Measurements from ENCODE around the gene WSCD2.
A peak's percentile ranks its signal among the peaks of the same experiment; 100 is the strongest.

The WSCD2 gene

DNA sequence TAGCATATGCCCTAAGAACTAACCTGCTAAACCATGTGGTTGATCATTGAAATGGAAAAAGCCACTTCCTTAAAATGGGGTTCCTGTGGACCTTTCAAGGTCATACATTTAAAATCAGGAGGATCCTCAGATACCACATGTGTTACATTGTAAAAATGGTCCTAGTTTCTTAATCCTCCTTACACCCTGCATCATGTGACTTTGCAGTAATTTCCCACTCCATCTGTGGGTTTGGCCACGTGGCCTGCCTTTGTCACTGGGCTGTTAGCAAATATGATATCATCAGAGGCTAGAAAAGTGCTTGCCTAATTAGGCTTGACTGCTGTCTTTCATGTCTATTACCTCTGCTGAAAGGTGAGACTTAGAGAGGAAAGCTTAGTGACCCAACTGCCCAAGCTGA is 139.3 kb downstream of the WSCD2 start:
- no peak for DNase-seq (ENCODE audit: low spot score)

DNA sequence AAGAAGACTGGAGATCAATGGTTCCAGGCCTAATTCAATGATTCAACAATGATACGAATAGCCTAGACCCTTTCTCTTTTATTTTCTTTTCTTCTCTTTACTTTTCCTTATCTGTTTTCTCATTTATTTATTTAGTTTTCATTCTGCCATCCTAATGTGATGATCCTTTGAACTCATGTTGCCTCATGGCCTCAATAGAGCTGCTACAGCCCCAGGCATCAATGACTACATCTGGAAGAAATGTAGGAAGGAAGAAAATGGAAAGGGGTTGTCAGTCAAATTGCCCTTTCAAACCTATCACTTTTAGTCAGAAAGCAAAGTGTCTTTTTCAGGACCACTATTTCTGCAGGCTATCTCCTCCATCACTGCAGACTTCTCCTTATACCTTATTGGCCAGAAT is 140.1 kb downstream of the WSCD2 start:
- no peak for DNase-seq (ENCODE audit: low spot score)

DNA sequence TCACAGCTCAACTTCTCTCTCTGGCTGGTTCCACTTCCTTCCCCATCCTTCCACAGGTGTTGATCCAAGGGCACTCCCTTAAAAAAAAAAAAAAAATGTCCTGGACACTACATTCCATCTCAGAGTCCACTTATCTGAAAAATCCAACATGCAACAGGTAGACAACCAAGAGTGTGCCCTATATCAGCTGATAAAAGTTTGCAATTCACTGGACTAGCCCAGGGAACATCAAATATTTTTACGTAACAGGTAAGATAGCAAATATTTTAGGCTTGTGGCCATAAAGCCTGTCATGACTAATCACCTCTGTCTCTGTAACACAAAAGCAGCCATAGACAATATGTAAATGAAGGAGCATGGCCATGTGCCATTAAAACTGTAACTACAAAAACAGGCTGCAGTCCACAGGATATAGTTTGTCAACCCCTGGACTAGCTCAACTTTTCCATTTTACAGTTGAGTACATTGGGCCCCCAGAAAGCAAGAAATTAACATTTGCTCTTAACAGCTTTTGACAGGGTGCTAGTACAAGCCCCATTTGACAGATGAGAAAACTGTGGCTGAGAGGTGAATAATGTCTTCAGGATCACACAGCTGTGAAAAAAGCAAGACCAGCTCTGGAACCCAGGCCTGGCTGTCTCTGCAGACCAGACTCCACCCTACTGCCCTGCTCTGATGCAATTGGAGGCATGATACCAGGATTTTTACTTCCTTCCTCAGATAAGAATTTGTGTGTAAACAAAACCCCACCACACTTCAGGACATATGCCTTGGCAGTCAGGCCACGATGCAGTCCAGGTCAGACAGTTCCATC is 141.2 kb downstream of the WSCD2 start:
- no peak for DNase-seq (ENCODE audit: low spot score)

DNA sequence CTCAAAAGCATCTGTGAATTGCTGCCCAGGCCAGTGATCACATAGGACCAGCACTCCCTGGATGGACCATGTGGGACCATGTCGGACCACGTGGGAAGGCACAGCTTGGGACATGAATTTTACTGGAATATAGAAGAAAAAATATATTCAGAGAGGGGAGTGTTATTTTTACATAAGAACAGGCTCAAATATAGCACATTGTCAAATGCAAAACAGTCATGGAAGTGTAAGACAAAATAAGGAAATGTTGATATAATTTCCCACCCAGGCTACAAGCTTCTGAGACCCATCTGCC is 141.7 kb downstream of the WSCD2 start:
- no peak for DNase-seq (ENCODE audit: low spot score)

DNA sequence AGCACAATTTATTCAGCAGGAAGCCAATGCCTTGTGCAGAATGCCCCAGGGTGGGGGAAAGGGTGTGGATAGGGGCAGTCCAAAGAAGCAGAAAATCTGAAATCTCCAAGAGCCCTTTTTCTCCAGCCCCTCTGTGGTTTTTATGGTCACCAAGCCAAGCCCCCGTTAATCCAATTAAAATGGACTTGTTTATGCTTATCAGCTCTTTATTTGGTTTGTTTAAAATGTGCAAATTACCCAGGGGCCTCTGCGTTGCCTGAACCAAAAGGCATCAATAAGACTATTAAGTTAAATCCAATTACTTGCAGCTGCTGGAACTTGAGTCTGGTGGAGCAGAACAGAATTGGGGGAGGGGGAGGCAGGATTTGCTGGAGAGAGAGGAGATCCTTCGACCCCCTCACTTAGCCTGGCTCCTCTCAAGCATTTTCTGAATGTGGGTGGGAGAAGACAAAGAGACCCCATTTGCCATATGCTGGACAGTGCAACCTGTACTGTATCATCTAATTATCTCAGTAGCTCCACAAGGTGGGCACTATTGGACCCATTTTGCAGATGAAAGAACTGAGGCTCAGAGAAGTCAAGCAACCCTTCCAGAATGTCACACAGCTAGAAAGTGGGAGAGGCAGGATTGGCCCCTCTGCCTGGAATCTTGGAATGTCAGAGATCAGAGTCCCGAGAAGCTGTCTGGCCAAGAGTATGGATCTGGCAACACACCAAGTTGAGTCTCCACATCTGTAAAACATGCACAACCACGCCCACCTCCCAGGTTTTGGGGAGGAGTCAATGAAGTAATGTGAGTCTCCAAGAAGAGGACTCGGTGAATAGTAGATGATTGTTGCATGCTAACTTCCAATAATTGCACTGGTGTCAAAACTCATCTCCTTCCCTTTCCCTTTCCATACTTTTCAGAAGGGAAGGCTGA is 143.1 kb downstream of the WSCD2 start:
- peak; percentile 69 for DNase-seq (ENCODE audit: low spot score)

DNA sequence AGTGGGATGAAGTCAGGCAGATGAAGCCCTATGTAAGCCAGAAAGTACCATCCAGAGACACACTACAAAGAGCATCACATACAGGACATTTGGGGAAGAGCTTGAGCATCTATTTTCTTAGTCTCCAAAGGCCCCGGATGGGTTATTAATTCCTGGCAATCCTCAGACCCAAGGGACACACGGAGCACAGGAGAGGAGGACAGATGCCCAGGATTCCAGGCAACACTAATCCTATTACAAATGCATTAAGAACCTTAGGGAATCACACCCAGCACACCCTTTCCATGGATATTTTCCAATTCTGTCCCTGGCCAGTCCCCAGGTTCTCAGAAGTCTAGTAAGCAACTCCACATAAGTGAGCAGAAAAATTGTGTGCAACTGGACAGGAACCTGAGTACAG is 144.1 kb downstream of the WSCD2 start:
- no peak for DNase-seq (ENCODE audit: low spot score)

DNA sequence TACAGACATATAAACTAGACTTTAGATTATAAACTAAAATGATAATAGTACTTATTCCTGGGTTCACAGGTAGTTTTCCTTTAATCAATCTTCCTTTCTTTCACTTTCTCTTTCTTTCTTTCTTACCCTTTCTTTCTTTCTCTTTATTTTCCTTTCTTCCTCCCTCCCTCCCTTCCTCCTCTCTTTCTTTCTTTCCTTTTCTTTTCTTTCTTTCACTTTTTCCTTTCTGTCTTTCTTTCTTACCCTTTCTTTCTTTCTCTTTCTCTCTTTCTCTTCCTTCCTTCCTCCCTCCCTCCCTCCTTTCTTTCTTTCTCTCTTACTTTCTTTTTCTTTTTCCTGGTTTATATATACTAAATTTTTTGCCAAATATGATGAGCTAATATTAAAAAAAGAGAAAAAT is 148.5 kb downstream of the WSCD2 start:
- DNase-seq (ENCODE audit: low spot score), result no peak

DNA sequence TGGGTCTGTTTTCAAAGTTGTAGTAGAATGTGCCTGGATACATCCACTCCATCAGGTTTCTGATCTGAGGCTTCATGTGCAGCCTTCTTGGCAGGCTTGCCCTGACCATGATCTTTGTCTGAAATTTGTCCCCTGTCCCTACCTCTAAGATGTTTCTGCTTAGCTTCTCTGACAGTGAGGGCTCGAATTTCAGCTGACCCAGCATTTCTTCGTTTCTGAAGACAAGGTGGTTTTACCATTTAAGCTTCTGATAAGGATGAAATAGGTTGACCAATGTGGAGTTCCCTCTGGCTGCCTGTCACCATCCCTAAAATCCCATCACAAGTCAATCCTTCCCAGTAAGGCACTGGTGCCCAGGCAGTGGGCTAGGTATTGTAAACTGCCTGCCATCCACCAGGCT is 153.1 kb downstream of the WSCD2 start:
- no peak for DNase-seq (ENCODE audit: low spot score)

DNA sequence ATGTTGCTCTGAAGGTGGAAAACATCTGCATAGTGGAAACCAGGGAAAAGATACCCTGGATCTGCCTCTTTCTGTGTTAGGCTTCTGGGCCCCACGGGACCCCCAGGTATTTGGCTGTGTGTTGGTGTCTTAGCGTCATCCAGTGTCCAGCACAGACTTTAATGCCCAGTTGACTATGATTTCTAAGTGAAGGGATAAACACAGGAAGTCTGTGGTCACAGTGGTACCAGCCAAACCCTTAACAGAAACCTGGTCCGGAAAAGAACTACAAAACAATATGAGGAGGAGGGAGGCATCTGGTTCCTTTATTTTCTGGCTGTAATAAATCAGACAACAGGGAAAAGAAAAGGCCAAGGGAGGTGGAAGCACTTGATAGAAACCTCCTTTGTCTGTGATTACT is 153.6 kb downstream of the WSCD2 start:
- no peak for DNase-seq (ENCODE audit: low spot score)

DNA sequence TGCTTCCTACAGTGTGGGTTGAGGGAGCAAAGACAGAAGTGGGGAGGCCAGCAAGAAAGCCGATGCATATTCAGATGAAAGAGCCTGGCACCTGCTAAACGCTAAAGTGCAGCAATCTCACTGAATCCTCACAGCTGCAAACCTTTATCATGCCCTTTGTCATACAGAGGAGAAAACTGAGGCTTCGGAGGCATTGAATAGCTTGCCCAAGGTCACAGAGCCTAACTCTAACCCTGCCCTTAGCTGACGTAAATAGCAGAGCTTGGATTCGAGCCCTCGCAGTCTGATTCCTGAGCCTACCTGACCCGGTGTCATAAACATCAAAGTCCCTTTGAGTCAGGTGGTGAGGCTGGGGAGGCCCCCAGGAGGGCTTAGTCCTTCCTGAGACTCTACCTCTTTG is 155.1 kb downstream of the WSCD2 start:
- no peak for DNase-seq (ENCODE audit: low spot score)

DNA sequence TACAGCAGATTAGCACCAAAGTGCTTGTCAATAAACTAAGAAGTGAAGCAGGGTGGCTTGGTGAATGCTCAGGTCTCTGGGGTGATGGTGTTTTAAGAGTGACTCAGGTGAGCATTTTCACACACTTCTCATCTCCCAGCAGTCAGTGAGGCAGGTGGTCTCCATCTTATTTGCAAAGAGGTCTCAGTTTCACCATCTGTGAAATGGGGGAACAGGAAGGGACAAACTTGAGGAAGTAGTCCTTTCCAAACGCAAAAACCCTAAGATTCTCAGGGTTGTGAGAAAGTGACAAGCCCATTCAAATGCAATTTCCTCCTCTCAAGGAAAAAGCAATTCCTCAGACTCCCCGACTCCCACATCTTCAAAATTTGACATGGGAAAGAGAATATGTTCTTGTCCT is 155.9 kb downstream of the WSCD2 start:
- DNase-seq (ENCODE audit: low spot score), result no peak

DNA sequence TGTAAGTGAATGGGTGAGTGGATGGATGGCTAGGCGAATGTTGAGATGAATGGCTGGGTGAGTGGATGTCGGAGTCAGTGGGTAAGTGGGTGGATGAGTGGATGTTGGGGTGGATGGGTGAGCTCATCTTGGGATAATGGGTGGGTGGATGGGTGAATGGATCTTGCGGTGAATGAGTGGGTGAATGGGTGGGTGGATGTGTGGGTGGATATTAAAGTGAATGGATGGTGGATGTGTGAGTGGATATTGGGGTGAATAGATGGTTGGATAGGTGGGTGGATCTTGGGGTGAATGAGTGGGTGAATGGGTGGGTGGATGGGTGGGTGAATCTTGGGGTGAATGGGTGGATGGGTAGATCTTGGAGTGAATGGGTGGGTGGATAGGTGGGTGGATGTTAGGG is 158.1 kb downstream of the WSCD2 start:
- DNase-seq (ENCODE audit: low spot score), result no peak

DNA sequence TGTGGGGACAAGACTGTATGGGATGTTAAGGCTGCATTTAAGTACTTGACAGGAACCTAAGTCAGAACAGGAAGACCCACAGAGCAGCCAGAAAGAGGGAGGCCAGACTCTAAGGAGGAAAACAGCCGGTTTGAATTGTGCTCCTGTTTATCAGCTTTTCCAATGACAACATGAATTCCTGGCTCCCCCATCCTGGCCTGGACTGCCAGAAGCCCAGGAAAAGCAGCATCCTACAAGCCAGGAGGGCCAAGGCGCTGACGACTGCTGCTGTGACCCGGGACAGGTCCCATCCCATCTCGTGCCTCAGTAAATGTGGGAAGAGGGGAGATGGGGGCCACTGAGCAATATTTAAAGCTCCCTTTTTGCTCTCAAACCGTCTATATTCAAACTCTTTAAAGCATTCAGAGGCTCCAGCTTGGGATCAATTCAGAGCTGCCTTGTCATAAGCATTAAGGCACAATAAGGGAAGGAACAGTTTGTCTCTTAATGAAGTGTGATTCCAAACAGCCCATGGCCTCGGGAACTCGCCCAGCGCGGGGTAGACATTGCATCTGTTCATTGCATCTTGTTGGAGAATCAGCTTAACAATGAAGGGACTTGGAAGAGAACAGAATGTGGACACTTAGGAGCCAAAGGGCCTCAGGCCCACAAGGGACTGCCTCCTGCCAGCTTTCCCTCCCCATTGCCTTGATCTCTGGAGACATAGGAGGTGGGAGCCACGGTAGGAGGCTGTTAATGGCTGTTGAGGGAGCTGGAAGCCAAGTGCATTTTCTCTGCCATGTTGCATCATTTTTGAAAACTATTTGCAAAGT is 160.5 kb downstream of the WSCD2 start:
- no peak for DNase-seq (ENCODE audit: low spot score)

DNA sequence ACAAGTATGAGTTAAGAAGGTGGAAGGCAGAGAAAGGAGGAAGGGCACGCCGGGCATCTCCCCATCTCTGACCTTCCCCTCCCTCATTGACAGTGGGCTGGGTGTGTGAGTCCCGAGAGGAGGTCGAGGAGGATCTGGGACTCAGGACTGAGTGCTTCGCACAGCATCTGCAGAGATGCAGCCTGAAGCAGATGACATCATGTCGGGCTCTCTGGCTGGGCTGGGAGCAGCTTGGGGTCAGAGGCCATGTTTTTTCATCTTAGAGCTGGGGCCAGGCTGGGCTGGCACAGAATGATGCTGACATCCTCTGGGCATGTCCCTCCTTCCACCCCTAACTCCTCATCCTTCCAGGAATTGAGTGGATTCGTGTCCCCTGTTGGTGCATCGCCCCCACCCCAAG is 166.6 kb downstream of the WSCD2 start:
- no peak for DNase-seq (ENCODE audit: low spot score)

DNA sequence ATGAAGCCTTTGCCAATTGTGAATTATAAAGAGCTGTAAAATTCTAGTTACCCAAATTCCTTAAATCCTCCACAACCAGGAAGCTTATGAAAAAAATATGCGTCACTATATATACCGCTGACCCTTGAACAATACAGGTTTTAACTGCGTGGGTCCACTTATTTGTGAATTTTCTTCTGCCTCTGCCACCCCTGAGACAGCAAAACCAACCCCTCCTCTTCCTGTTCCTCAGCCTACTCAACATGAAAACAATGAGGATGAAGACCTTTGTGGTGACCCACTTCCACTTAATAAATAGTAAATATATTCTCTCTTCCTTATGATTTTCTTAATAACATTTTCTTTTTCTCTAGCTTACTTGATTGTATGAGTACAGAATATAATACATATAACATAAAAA is 167.9 kb downstream of the WSCD2 start:
- DNase-seq (ENCODE audit: low spot score), result no peak

DNA sequence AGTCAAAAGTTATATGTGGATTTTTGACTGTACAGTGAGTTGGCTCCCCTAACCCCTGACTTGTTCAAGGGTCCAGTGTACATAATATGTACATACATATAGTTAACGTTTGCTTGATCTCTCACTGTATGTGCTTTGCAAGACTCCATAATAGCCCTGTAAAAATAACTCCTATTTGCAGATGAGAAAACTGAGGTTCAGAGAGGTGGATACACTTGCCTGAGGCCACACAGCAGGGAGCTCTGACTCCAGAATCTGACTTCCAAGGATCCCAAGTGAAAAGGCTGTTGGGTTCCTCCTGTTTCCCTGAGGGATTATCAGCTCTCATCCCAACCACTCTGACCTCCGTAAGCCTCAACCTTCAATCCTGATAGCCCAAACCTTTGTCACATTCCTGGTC is 168.3 kb downstream of the WSCD2 start:
- DNase-seq (ENCODE audit: low spot score), result no peak

DNA sequence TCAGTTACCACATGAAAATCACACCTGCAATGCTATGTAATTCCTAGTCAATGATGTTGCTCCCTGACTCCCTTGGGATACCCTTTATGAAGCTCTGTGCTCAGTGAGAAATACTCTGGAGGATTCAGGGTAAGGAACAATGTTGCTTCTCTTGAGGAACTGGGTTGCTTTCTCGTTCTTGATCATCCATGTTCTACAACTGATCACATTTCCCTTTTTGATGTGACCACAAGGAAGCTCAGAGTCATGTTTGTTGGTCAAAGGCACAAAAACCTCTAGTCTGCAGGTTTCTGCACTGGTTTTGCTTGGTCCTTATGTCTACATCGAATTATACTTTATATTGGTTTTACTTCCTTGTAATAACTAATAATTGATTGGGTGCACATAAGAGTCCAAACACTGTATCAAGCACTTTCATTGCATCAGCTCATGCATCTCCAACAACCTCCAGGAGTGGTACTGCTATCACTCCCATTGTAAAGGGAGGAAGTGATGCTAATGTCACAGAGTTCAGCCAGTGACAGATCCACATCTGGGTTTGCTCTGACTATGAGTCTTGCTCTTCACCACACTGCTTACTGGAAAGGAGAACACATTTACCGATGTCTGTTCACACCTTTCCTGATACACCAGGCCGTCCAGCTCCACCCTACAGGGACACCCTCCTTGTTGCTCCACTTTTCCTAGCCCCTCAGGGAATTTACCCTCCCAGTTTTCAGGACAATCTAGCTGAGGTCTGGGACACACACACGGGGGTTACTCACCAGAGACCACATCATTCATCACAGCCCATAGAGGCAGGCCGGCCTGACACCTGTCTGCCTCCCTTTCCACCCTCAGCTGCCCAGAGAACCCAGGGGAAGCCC is 169.0 kb downstream of the WSCD2 start:
- no peak for DNase-seq (ENCODE audit: low spot score)

DNA sequence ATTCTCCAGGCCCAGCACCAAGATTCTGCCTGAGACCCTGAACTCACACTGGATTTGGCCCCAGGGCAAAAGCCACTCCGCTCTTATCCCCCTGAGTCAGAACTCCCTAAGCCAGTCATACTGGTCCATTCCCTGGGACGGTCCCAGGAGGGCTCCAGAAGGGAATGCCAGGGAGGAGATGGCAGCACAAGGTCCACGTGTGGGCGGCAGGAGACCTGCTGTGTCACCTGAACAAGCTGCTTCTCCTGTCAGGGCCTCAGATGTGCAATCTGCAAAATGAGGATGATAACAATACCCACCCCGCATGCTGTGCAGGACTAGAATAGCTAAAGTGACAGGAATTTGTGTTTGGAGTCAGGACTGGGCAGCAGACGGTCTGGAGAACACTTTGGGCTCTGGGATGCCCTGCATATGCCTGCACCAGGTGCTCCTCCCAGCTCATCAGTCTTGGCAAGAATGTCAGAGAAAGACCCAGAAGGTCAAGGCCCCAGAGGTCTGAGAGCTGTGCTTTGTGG is 169.7 kb downstream of the WSCD2 start:
- no peak for DNase-seq (ENCODE audit: low spot score)

DNA sequence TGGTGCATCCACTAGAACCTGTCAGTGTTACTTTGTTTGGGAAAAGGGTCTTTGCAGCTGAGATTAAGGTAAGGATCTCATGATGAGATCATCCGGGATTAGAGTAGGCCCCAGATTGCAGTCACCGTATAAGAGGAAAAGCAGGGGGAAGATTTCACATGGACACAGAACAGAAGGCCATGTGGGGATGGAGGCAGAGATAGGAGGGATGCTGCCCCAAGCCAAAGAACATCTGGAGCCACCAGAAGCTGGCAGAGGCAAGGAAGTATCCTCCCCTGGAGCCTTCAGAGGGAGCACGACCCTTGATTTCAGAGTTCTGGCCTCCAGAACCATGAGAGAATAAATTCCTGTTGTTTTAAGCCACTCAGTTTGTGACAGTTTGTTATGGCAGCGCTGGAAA is 170.4 kb downstream of the WSCD2 start:
- DNase-seq (ENCODE audit: low spot score), result no peak

Data from ecto neural progenitor cell (in vitro differentiated cells).